NOMO-1 treated with dmso at 0.1 percent for 144 hours (cell line): ENCODE data around the gene FERD3L.
"Not testable (repeated sequence)": the region's sequence is repeated elsewhere in the genome, so short reads cannot be mapped to it uniquely, and the experiment has no call there.

Experiments
- DNase-seq: peaks from one replicate; lab custom pipeline; 2025; ENCODE audit not compliant: unreplicated experiment; lab: John Stamatoyannopoulos, UW

Gene FERD3L, protein sequence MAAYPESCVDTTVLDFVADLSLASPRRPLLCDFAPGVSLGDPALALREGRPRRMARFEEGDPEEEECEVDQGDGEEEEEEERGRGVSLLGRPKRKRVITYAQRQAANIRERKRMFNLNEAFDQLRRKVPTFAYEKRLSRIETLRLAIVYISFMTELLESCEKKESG

DNA sequence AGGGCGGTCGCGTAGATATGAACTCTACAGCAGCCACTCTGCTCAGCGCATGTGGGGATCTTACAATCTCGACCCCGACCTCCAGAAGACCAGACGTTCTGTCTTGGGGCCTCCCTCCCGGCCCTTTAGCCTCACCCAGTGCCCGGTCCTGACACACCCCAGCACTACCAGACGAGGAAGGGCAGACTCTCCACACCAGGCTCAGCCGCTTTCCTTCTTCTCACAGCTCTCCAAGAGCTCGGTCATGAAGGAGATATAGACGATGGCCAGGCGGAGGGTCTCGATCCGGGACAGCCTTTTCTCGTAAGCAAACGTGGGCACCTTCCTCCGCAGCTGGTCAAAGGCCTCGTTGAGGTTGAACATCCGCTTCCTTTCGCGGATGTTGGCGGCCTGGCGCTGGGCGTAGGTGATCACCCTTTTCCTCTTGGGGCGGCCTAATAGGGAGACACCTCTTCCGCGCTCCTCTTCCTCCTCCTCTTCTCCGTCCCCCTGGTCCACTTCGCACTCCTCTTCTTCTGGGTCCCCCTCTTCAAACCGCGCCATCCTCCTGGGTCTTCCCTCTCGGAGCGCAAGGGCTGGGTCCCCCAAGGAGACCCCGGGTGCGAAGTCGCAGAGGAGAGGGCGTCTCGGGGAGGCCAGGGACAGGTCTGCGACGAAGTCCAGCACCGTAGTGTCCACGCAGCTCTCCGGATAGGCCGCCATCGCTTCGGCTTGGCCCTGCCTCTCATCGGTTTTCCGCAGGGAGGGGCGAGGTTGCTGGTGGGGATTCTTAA, at the start of gene FERD3L:
Gene FERD3L, minus strand, starts transcription at position 761 of the 773 bp plus-strand sequence. Its CDS starts 59 bp downstream, at position 702.
- DNase-seq: no peak

DNA sequence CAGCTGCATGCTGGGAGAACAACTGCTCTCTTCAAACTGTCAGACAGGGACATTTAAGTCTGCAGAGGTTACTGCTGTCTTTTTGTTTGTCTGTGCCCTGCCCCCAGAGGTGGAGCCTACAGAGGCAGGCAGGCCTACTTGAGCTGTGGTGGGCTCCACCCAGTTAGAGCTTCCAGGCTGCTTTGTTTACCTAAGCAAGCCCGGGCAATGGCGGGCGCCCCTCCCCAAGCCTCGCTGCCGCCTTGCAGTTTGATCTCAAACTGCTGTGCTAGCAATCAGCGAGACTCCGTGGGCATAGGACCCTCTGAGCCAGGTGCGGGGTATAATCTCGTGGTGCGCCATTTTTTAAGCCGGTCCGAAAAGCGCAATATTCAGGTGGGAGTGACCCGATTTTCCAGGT, 49.2 kb upstream of the FERD3L start:
- DNase-seq: not testable (repeated sequence)

DNA sequence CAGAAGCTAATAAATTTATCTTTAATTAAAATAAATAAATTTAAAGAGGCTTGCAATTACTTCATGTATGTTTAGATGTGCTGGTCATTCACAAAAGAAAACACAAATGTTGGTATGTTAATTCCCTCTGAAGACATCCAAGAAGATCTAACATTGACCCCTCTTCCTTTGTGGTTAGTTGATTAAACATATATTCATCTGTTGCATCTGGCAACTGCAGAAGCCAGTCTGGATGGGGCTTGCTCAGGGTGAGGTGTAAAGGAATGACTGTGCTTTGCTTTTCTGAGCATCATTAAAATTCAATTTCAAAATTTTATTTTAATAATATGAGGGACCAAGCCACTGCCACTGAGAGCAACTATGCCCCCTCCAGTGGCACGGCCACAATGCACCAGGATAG, 36.4 kb upstream of the FERD3L start:
- DNase-seq: no peak

DNA sequence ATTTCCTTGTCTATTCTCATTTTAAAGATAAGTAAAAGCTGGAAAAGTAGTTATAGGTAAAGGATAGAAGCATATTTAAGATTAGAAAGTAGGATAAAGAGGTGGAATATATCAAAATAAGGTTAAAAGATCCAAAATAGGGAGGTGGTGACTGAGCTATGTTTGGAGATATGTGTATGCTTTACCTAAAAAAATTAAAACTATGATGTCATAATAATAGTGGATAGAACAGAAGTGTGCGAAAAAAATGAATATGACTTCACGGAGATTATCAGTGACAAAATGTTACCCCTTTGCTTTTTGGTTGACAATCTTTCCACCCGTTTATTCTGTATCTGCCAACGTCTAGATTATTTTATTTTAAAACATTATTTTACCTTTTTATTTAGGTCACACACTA, 33.4 kb upstream of the FERD3L start:
- DNase-seq: no peak

DNA sequence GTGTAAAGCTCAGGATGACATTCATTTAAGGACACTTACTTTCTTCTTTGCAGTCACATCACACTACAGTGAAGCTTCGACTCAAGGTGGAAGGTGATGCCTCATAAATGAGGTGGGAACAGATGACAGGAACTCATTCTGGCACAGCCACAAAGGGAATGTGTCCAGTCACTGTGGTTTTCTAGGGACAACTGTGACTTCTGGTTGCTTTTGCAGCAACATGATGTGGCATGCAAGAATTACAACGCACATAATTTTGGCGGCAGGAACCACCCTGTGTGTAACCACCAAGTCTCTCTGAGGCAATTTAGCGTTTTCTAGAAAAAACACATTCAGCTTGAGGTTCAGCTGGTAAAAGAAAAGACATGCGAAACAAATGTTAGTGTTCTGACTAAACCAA, 32.0 kb upstream of the FERD3L start:
- no peak for DNase-seq

DNA sequence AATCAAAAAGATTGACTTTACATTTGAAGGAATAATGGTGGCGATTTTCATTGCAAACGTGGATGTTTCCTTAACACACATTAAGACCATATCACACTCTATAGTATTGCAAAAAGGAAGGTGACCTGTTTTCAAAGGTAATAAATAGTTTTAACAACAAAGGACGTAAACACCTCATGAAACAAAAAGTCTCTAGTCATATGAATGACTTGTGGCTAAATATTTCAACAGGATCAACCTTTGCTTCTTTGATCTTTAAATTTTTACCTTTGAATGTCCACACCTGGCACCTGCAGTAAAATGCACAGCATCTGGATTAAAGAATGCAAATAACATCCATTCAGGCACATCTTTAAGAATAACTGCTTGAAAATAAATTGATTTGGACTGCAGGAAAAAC, 30.0 kb upstream of the FERD3L start:
- DNase-seq: no peak

DNA sequence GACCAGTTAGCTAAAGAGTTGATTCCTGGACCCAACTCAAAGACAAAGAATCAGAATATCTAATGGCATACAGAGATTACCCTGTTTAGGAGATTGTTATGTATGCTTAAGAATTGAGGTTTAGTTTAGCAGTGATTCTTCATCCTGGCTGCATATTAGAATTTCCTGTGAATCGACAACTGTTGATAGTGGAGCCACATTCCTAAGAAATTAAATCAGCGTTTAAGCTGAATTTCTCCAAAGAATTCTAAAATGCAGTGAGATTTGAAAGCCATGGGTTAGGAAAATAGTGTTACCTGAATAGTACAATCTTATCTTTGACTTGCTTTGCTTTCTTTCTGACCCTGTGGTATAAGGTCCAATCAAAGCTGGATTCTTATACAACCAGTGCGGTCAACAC, 16.4 kb upstream of the FERD3L start:
- DNase-seq: no peak

DNA sequence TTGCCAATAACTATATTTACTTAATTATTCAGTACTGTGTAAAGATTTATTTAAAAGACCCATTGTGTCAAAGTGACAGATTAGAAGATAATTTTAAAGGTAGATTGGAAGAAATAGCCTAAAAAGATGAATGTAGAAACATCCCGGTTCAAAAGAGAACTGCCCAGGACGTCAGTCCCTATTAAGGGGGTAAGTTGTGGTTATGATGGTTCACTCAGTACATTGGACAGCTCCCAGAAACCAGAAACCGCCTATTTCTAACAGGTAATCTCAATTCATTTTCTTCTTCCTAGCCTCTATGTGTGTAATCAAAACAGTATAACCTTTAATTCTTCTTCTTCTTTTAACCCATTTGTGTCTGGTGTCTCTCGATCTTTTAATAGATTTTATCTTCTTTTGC, 1.5 kb upstream of the FERD3L start:
- DNase-seq: no peak

DNA sequence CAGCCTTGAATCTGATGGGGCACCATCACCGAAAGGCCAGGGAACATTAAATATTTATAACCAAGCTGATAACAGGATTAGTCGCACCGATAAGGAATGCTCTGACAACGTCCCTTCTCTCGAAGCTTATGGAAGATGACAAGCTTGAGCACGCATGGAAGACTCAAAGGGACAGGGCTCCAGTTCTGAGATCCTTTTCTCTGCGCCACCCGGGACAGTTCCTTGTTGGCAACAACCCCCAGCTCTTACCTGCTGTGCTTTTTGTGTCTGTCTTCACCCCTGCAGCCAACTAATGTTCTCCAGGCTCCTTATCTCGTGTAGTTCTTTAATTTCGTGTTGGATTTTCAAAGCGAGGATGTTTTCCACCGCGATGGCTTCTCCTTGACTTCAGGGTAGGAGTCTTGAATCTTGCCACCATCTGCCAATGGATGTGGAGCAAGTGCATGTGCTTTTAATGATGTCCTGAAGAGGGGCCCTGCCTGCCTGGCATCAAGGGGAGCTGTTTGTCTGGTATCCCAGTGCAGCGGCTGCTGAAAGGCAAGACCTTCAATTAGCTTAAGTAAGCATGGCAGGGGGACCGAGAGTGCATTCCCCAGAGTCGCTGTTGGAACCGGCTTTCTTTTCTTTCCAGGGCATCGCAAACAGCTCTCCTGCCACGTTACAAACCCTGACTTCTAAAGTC, 354 bp upstream of the FERD3L start:
- DNase-seq: no peak

DNA sequence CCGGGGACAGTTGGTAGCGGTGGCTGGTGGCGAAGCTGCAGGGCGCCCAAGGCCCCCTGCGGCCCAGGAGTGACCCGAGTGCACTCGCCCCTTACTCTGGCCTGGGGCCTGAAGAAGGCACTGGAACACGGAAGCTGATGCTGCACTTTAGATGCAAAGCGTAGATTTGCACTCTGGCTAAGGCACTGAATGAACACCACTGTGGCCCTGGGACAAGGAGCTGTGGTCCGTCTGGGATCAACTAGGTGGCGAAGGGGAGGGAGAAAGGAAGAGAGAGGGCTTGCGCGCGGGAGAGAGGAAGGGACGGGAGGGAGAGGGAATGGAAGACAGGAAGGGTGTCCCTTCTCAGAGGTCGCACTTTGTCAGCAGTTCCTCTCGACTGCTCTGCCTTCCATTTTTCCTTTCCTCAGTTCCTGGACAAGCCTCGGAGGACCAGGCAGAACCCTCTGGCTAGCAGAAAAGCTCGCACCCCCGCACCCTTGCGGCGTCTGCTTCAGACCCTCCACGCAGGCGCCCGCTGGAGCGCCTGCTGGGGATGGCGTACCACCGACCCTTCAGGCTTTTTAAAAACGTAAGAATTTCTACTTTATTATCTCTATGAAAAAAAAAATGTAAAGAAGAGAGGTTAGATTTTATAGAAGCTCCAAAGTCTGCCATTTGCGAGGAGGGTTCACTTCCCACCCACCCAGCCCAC, 1.2 kb downstream of the FERD3L start:
- DNase-seq: no peak

DNA sequence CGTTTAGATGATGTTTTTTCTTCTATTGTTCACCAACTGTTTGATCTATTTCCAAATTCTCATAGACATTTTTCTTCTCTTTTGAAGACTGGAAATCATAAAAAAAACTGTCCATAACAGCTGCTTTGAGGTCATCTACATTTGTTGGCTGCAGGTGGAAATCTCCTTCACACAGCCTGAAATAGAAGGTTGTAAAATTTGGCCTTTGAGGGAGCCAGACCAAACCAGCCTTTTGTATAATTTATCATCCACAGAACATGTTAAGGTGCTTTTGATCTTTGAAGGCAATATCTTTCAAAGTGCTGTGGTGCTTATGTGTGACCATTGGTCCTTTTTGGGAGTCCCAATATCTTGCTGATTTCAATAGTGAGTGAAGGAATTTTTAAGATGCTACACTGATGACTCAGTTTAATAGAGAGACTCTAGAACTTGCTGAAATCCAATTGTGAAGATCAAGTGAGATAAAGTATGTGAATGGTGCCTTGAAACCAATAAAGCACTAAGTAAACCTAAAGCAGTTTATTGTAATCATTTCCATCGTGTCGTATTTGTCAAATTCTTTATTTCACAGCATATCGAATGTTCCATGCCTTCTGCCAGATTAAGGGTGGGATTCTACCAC, 5.4 kb downstream of the FERD3L start:
- no peak for DNase-seq

DNA sequence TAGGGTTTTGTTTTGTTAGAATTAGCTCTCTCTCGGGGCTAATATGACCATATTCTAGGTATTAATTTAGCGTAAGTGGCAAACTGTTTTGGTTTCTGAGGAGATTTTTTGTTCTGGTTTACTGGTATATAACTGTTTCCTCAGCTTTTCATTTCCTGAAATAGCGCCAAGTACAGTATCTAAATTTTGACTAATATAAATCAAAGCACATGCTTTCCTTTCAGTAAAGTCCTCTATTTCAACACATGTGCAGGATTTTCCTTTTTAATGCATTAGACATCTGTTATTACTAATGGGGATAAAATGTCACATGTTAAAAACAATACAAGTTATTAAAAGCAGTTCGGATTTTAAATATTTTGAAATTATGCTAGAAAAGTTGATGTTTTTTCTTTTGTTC, 11.3 kb downstream of the FERD3L start:
- DNase-seq: no peak

DNA sequence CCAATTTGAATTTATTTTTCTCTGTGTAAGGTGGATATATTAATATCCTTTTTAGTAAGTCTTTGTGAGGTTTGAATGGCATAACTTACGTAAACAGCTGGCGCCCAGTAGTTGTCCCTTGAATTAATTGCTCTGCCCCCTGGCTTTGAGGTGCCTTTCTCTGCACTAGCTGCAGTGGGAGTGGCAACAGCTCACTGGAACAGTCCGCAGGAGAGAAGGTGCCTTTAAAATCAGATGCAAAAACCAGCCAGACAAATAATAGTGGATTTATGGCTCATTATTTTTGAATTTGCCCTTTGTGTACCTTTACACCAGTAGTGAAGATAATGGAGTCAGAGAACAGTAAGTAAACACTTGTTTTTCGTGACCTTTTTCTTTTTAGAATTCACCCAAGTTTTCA, 11.8 kb downstream of the FERD3L start:
- no peak for DNase-seq

DNA sequence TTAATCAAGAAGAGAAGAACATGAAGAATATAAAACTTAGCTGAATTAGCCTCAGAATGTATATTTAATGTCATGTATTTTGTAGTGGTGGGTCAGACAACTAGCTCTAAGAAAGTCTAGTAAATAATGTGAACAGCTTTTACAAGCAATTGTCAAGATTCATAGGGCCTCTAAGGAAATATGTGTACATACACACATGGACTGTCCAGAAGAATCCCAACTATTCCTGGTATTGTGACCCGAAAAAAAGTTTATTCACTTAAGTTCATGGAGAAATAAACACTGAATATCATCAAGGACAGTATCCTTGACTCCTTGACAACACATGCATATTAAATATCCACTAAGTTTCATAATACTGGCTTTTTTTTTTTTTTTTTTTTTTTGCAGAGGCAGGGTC, 16.4 kb downstream of the FERD3L start:
- DNase-seq: no peak

DNA sequence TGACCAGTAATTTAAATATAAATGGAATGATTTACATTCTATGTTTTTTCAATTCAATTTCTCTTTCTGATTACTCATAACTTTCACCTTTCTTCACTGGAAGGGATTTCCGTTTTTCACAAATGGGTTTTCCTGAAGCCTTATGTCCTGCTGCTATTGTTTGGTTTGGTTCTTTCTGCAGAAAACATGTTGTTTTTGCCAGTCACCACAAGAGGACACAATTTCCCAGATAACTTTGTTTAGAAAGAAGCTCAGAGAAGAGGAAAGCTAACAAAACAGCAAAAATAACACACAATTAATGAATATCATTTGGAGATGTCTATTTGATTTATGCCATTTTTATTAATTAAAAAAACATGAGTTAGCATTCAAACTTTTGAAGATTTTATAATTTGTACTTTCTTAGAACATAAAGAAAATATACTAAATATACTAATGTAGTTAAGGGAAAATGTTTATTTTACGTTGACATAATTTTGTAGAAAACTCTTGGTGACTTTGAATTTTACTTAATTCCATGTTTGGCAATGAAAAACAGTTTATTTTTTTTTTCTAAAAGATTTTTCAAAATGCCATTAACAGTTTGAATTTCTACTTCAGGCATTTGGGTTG, 23.1 kb downstream of the FERD3L start:
- DNase-seq: no peak

DNA sequence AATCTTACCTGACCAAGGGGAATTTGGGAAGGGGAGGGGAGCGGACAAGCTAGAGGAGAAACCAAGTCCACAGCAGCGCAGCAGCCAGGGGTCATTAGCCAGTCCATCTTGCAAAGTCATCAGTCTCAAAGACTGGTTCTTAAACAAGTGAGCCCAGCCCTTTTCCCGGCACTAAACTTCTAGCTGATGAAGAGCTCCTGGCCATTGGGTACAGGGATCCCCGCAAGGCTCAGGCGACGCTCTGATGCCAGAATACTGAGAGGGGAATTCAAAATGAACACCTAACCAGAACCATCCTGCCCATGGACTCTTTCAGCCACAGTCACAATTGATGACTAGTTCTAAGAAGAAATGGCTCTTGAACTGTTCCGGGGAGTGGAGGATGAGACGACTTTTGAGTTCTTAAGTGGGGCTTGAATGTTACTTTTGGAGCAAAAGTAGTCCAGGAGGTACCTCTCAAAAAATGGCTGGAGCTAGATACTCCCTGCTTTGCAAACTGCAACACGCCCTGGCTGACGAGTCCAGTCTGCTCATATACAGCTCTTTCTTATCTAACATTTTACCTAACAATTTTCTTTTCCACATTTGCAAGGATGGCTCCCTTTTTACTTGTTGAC, 25.2 kb downstream of the FERD3L start:
- DNase-seq: no peak

DNA sequence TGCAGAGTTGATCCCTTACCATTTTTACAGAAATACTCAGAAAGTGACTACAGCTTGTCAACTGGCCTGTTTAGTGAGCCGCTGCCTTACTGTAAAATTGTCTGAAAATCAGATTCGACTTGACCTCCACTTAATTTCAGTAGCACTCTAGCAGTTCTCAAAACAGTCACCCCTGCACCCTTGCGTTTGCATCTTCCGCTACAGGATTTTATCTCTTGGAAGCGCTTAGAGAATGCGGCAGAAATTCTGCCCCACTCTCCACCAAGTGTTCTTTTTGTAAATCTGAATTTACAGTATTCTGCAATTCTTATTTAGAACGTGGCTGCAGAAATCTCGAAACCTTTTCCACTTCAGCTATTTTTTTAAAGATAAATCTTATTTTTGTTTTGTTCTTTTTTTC, 25.8 kb downstream of the FERD3L start:
- DNase-seq: no peak

DNA sequence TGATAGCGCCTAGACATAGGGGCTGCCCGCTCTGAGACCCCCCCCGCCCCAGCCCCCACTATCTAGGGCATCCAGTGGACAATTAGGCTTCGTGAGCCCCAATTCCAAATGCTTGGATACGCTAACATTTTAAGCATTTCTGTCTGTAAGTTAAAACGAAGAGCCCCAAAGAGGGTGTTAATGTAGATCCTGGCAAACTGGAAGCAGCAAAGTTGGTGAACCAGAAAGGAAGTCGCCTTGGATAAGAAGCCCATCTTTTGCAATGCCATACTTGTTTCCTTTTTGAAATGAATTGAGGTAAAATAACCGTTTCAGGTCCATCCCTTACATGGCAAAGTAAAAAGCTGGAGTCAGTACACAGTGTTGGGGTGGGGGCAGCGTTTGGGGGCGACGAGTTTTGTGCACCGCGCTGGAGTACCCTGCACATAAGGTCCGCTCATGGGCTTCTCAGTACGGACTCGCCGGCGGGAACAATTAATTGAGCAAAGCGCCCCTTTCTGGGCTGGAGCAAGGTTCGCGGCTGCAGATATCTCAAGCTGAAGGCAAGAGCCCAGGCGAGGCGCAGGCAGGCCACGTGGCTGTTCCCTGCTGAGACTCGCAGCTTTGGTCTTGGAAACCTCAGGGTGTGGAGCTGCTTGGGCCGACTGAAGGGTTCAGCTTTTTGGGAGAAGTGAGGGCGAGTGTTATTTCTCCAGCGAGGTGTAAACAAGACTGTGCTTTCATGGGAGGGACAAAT, 26.4 kb downstream of the FERD3L start:
- no peak for DNase-seq

DNA sequence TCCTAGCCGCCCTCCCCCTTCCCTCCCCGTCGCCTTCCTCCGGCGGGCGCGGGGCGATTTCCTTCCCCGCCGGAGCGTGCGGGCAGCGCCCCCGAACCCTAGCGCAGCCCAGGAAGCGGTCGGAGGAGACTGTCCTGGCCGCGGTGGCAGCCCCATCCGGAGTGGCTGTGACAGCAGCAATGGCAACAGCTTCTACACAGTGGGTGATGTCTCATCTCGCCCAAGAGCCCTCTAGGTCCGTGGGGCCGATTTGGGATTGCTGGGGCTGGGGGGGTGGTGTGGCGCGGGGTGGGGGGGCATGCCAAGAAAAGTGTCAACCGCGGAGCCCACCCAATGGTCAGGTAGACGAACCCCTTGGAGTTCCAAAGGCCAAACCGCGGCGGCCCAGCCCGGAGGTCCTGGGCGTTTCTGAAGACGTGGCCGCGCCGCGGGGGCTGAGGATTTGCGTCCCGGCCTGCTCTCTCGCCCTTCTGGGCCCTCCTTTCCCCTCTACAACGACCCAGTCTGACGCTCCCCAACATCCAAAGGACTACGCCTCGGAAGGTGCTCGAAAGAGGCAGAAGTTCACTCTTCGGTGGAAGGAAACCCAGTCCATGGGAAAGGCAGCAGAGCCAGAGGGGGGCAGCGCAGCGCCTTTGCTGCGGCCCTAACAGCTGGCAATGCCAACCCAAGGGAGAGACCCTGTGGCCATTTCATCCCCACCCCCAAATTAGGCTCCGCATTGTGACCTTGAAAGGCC, 27.2 kb downstream of the FERD3L start:
- no peak for DNase-seq
